Kidney capillary endothelial cell (primary cell): ENCODE measurements around the gene SOX11.

Source experiments
- DNase-seq: peaks from one replicate; pipeline ENCODE4 v3.0.0-alpha.2; 2018; ENCODE audit warnings: low spot score

SOX11 gene

DNA sequence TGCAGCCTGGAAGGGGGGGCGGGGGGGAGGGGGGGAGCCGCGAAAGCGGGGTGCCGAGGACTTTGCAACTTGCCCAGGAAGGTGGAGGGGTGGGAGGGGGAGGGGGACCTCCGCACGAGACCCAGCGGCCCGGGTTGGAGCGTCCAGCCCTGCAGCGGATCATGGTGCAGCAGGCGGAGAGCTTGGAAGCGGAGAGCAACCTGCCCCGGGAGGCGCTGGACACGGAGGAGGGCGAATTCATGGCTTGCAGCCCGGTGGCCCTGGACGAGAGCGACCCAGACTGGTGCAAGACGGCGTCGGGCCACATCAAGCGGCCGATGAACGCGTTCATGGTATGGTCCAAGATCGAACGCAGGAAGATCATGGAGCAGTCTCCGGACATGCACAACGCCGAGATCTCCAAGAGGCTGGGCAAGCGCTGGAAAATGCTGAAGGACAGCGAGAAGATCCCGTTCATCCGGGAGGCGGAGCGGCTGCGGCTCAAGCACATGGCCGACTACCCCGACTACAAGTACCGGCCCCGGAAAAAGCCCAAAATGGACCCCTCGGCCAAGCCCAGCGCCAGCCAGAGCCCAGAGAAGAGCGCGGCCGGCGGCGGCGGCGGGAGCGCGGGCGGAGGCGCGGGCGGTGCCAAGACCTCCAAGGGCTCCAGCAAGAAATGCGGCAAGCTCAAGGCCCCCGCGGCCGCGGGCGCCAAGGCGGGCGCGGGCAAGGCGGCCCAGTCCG is 540 bp downstream of the SOX11 start:
- DNase-seq = peak; percentile 38

DNA sequence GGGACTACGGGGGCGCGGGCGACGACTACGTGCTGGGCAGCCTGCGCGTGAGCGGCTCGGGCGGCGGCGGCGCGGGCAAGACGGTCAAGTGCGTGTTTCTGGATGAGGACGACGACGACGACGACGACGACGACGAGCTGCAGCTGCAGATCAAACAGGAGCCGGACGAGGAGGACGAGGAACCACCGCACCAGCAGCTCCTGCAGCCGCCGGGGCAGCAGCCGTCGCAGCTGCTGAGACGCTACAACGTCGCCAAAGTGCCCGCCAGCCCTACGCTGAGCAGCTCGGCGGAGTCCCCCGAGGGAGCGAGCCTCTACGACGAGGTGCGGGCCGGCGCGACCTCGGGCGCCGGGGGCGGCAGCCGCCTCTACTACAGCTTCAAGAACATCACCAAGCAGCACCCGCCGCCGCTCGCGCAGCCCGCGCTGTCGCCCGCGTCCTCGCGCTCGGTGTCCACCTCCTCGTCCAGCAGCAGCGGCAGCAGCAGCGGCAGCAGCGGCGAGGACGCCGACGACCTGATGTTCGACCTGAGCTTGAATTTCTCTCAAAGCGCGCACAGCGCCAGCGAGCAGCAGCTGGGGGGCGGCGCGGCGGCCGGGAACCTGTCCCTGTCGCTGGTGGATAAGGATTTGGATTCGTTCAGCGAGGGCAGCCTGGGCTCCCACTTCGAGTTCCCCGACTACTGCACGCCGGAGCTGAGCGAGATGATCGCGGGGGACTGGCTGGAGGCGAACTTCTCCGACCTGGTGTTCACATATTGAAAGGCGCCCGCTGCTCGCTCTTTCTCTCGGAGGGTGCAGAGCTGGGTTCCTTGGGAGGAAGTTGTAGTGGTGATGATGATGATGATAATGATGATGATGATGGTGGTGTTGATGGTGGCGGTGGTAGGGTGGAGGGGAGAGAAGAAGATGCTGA is 1.4 kb downstream of the SOX11 start:
- DNase-seq = peak; percentile 38

DNA sequence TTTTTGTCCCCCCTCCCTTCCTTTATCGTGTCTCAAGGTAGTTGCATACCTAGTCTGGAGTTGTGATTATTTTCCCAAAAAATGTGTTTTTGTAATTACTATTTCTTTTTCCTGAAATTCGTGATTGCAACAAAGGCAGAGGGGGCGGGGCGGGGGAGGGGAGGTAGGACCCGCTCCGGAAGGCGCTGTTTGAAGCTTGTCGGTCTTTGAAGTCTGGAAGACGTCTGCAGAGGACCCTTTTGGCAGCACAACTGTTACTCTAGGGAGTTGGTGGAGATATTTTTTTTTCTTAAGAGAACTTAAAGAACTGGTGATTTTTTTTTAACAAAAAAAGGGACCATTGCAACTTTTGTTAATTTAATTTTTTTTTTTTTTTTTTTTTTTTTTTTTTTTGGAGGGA is 2.1 kb downstream of the SOX11 start:
- peak; percentile 23 for DNase-seq

DNA sequence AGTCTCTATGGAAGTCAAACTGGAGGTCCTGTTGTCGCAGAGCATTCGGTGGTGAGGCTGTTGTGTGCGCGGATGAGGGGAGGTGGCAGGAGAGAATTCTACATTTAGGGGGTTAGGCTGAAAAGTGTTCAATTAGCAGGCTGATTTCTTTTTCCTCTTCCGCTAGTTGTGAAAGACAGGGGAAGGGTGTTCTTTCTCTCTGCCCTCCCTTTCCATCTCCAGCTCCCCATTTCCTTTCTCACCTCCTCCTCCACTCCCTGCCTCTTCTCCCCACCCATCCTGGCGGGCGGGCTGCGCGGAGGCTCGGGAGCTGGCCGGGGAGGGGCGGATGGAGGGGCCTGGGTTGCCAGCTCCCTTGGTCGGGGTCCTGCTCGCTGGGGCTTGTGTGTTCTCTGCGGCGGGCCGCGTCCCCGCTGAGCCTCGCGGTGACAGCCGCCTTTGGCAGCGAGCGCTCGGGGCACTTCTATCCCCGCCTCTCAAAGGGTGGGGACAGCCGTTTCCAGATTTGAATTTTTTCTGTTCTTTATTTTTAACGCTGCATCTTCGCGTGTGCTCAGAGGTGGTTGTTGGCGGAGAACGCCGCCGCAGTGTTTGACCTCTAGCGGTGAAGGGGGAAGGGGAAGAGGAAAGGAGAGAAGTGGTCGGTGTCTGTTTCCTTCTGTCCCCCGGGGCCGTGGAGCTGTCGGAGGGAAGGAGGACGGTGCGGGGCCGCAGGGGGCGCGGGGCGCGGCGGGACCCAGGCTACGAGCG is 3.6 kb downstream of the SOX11 start:
- DNase-seq = peak; percentile 55

DNA sequence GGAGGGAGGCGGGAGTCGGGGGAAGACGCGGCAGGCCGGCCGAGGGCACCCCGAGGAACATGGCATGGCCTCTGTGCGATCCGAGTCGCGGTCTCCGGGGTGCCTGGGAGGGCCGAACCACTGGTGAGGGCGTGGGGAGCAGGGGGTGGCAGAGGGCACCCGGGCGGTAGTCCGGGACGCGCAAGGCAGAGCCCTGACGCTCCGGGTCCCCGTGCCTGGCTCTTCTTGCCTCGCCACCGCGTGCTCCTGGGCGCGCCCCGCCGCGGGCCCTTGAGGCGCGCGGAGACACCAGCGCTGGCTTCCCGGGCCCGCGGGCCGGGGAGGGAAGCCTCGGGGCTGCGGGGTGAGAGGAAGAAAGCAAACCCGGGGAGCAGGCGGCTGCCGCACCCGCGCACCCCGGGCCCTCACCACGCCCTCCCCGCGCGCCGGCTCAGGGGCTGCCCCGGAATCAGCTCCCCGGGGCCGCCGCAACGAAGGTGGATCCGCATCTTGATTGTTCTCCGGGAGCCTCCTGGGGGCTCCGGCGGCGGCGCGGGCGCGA is 4.3 kb downstream of the SOX11 start:
- DNase-seq = peak; percentile 22

DNA sequence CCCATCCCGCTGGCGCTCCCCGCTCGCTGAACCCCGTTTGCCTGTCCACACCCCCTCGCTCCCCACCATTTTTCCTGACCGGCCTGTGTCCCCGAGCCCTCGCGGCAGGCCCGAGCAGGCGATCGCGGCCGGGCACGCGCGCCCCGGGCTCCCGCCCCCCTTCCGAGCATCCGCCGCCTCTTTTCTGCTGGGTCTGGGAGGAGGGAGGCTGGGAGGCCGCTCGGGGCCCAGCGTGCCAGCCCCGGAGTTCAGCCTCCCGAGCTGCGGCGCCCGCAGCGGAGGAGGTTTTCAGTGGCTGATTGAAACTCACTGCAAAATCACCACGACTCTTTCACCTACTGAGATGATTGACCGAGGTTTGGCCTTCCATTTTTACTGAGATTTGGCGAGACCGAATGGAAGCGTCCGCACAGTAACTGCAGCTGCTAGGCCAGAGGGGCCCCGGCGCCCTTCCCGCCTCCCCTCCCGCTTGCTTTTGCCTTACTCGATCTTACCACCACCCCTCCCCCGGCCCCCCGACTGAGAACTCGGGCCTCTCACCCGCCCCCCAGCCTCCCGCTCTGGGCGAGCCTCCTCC is 4.8 kb downstream of the SOX11 start:
- DNase-seq = peak; percentile 18

DNA sequence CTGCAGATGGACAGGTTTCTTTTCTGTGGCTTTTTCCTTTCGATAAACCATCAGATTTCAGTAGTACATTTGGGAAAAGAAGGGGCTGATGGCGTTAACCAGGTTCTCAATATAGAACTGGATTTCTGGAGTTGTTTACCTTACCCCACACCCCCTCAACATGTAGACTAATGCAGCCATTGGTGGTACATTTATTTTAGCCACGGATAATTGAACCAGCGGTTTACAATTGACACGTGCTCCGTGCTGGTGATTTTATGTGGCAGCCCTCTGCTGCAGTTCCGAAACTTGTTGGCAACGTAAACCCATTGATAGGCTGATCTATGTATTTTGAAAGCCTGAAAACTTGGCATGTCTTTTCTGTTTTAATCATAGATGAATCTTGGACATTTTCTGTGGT is 5.4 kb downstream of the SOX11 start:
- DNase-seq = no peak

DNA sequence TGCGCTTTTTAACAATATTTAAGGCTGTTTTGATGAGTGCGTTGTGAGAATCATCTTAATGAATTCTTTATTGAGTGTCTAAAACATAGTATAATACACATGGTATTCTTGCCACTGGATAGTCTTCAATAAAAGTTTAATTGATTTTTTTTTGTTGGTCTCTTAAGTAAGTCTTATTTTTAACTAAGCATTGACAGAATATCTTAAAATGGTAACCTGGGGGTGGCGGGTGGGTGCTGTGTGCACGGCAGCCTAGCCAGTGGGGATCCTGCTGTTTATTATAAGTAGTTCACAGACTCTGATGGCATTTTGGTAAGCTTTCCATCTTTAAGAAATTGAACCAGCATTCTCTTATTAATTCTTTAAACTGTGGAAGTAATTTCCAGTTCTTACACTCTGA is 6.0 kb downstream of the SOX11 start:
- no peak for DNase-seq

DNA sequence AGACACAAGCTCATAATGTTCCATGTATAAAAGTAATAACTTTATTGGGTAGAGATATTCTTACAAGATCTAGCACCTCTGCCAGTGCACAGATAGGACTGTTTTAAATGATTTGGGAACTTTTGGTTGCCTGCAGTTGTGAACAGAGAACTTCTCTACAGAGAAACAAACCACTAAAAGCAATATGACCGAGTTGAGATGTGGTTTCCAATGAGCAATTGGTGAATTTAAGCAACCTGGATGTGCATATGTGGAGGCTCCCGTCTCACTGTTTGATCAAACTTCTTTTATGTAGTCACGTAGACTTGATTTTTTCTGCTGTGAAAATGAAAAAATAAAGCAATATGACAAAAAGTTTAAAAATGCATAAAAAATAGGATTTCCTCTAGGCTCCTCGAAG is 7.8 kb downstream of the SOX11 start:
- no peak for DNase-seq

DNA sequence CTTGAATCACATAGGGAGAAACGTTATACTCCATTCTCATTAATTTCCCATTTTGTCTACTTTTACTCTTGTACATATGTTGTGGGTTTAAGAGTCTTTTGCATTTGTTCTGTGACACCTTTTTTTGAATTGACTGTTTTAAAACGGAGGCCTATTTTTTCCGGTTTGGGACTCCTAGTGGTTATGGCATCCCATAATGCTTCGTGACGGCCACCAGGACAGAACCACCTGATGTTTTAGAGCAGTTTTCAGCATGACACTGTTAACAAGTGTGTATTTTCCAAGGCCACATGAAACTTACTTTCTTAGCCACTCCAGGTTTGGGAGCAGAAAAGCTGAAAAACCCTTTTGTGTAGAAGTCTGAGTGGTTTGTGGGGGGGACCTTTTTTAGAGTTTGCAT is 8.4 kb downstream of the SOX11 start:
- no peak for DNase-seq

DNA sequence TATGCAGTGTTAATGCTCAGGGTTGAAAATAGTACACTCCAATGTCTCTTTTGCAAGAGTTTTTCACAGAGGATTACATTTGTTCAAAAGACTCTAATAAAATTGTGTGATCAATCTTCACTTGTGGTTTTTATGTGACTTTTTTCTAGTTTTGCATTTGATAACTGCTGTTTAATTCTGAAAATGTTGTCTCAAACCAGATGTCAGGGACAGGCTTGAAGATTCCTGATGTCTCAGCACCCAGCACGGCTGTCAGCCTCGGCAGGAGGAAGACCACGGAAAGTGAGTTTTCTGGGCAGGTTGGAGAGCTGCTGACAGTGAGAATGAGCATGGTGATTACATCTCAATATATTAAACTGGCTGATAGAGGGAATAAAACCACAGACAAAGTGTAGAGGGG is 9.1 kb downstream of the SOX11 start:
- no peak for DNase-seq

DNA sequence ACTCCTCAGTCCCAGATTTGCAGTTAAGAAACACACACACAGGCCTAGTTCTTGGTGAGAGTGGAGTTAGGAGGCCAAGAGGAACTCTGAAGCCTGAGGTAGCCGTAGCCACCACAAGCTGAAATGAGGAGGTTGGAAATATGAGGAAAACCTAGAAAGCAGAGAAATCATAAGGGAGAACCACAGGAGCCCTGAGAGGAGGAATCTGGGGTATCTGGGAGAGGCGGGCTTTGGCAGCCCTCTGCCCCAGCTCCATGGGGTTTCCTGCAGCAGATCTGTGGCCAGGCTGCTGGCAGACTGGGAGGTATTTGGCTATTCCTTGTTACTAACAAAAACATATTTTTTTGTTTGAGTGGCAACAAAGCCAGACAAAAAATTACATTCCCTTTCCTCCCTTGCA is 11.0 kb downstream of the SOX11 start:
- no peak for DNase-seq

DNA sequence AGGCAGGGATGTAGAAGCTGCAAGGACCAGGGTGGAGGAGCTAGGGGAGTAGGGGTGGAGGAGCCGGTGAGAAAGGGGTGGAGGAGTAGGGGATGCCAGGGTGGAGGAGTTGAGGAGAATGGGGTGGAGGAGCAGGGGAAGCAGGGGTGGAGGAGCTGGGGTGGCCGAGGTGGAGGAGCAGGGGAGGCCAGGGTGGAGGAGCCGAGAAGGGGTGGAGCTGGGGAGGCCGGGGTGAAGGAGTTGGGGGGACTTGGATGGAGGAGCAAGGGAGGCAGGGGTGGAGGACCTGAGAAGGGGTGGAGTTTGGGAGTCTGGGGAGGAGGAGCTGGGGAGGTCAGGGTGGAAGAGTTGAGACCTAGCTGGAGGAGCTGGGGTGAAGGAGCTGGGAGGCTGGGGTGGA is 13.3 kb downstream of the SOX11 start:
- no peak for DNase-seq

DNA sequence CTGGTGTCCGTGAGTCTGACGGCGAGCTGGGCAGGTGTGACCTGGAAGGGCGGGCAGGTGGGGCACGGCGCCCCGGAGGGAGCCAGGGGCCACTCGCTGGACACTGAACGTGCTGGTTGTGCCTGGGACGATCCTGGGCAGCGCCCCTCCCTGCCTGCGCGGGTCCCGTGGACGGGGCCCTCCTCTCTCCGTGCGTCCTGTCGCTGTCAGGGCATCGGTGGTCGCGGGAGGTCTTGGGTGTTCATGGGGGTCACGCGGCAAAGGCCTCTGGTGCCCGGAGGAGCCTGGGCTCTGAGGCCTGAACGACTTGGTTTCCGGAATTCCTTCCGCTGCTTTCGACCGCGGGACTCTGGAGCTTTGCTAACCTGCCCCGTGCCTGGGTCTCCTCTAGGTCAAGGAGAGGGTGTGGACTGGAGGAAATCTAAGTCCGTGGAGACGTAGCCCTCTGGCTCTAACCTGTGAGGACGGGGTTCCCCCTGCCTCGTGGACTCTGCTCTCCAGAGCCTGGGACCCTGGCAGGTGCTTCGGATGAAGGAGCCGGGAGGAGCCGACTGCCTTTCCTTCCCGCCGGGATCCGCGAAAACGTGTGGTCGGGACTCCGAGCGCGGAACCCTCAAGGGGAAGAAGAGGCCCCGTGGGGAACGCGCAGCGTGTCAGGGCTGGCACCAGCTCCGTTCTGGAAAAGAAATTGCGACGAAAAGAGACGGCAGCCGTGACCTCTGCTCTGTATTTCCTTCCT is 14.7 kb downstream of the SOX11 start:
- DNase-seq = no peak

DNA sequence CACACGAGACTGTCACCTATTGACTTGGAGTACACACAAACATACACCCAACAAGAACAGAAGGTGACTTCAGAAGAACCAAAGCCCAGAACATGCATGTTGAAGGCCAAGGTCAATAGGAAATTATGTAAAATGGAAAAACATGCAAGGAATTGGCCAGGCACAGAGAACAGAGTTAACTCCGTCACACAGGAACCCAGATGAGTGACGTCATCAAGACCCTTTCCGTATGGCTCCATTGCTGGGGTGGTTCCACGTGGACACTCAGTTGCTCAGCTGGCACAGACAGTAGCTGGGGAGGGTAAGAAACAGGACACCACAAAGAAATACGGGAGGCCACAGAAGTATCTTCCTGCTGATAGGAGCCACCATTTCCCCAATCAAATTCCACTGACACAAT is 18.4 kb downstream of the SOX11 start:
- no peak for DNase-seq

DNA sequence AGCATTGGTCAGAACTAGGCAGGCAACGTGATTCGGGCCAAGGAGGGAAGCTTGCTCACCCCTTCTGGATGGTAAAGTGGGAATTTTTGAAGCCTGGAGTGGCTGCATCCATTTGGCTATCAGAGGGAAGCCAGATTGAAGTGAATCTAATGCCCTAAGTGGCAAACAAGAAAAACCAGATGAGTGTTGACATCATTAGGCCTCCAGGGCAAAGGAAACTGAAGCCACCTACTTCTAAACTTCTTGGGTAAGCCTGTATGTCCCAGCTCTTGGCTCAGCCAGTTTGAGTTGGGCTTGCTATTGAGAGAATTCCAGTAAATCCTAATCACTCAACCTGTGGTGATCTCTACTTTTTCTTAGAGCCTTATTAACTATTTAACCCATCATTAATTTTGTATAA is 20.9 kb downstream of the SOX11 start:
- DNase-seq = no peak

DNA sequence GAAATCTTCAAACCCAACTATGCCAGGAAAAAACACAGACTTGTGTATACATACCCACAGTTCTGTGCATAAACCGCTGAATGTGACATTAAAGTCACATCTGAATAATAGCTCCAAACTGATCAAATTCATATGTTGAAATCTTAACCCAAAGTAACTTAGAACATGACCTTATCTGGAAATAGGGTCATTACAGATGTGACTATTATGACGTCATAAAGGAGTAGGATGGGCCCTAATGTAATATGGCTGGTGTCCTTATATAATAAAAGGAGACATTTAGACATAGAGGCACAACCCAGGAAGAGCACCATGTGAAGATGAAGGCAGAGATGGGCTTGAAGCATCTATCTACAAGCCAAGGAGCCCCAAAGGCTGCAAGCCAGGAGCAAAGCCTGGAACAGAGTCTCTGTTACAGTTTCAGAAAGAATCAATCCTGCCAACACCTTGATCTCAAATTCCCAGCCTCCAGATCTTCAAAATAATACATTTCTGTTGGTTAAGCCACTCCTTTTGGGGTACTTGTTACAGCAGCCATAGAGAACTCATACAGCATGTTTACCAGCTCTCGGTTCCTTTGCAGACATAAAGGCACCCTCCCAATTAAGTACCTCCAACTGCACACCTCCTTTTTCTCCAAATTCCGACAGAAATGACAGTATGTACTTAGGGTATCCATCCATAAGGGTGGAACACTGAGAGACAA is 27.6 kb downstream of the SOX11 start:
- DNase-seq = no peak

DNA sequence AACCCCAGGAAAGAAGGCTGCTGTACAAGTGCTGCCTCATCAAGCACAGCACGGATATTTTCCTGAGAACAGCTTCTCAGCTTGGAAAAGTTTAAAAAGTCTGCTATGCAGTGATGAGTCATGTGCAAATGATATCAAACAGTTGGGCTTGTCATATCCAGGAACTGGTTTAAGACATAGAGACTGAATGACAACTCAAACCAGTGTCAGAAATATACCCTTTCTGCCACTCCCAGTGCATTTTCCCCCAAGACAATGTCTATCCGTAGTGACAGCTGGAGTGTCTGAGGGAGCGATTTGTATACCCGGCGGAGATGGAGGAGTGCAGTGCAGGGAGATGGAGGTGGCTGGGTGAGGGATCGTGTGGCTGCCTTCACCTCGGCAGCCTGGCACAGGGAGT is 28.2 kb downstream of the SOX11 start:
- DNase-seq = peak; percentile 24

DNA sequence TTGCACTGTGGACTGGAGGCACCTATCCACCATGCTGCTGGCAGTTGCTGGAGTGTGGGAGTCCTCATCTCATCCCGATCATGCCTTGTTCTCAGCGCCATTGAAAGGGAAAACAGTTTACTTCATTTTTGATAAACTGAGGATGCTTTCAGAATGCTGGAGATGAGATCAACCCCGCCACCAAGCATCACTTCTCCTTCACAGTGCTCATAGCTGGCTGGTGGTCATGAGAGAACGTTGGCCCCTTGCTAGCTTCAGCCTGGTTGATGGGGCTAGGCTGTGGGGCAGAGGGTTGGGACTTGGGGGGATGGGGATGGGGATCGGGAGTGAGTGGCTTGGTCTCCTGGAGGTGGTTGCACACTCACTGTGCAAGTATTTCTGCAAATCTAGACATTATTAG is 30.1 kb downstream of the SOX11 start:
- DNase-seq = no peak

DNA sequence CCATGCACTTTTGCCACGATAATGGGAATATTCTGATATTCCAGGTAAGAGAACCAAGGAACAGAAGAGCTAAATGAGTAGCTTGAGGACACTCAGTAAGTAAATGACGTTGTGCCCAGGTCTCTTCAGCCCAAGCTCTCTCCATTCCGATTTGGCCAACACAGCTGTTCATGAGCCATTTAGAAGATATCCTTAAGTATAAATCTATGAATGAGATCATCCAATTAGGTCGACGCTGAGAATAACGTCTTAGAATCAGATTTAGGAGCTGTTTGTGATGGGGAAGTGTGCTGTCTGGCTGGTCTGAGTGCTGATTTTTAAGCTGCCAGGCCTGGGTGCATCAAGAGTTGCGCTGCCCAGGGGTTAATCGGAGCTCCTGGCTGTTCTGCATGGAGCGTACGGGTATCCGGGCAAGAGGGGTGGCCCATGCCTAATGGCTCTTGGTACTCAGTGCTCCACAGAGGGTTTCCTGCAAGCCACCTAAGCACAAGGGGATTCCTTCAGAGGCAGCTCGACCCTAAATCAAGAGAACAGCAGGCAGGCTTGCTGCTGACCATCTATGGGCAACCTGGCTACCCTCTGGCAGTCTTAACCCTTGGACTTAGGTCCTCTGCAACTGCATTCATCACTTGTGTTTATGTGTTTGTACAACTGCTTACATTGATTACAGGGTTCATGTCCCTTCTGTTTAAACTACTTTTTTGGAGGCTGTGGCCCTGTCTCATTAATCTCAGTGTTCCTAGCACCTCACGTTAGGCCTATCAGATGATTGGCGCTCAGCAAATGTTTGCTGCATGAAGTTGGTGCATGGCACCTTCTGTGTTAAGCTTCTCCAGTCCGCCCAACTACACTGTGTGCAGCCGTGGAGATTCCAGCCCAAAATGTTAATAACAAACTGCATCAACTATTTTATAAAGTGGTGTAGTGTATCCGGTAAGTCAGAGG is 31.9 kb downstream of the SOX11 start:
- no peak for DNase-seq
